GM12864 (cell line): ENCODE results near the gene CSF2.

Experiments used
- DNase-seq: peaks from one replicate; pipeline ENCODE4 v3.0.0-alpha.2; 2011; ENCODE audit warnings: low read depth
- H3K4me3 ChIP-seq: 2 replicates; pipeline ENCODE4 v1.5.1; 2011; ENCODE audit warnings: mild to moderate bottlenecking, low read depth, low read length, control low read depth
- TF ChIP-seq, protein P1 (sequence below): IDR thresholded peaks from 2 replicates; pipeline ENCODE4 v1.5.1; 2011; ENCODE audit warnings: low read depth, mild to moderate bottlenecking, moderate library complexity, low read length, control low read depth, inconsistent platforms; ENCODE audit errors: missing control alignments

Gene CSF2

DNA sequence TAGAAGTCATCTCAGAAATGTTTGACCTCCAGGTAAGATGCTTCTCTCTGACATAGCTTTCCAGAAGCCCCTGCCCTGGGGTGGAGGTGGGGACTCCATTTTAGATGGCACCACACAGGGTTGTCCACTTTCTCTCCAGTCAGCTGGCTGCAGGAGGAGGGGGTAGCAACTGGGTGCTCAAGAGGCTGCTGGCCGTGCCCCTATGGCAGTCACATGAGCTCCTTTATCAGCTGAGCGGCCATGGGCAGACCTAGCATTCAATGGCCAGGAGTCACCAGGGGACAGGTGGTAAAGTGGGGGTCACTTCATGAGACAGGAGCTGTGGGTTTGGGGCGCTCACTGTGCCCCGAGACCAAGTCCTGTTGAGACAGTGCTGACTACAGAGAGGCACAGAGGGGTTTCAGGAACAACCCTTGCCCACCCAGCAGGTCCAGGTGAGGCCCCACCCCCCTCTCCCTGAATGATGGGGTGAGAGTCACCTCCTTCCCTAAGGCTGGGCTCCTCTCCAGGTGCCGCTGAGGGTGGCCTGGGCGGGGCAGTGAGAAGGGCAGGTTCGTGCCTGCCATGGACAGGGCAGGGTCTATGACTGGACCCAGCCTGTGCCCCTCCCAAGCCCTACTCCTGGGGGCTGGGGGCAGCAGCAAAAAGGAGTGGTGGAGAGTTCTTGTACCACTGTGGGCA lies 642 bp downstream of the CSF2 start:
- TF ChIP-seq, protein P1, sequence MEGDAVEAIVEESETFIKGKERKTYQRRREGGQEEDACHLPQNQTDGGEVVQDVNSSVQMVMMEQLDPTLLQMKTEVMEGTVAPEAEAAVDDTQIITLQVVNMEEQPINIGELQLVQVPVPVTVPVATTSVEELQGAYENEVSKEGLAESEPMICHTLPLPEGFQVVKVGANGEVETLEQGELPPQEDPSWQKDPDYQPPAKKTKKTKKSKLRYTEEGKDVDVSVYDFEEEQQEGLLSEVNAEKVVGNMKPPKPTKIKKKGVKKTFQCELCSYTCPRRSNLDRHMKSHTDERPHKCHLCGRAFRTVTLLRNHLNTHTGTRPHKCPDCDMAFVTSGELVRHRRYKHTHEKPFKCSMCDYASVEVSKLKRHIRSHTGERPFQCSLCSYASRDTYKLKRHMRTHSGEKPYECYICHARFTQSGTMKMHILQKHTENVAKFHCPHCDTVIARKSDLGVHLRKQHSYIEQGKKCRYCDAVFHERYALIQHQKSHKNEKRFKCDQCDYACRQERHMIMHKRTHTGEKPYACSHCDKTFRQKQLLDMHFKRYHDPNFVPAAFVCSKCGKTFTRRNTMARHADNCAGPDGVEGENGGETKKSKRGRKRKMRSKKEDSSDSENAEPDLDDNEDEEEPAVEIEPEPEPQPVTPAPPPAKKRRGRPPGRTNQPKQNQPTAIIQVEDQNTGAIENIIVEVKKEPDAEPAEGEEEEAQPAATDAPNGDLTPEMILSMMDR, result no peak
- DNase-seq, result no peak
- no peak overlapping the region for H3K4me3 ChIP-seq

DNA sequence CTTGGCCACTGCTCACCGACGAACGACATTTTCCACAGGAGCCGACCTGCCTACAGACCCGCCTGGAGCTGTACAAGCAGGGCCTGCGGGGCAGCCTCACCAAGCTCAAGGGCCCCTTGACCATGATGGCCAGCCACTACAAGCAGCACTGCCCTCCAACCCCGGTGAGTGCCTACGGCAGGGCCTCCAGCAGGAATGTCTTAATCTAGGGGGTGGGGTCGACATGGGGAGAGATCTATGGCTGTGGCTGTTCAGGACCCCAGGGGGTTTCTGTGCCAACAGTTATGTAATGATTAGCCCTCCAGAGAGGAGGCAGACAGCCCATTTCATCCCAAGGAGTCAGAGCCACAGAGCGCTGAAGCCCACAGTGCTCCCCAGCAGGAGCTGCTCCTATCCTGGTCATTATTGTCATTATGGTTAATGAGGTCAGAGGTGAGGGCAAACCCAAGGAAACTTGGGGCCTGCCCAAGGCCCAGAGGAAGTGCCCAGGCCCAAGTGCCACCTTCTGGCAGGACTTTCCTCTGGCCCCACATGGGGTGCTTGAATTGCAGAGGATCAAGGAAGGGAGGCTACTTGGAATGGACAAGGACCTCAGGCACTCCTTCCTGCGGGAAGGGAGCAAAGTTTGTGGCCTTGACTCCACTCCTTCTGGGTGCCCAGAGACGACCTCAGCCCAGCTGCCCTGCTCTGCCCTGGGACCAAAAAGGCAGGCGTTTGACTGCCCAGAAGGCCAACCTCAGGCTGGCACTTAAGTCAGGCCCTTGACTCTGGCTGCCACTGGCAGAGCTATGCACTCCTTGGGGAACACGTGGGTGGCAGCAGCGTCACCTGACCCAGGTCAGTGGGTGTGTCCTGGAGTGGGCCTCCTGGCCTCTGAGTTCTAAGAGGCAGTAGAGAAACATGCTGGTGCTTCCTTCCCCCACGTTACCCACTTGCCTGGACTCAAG lies 1.5 kb downstream of the CSF2 start:
- no peak for DNase-seq
- TF ChIP-seq, protein P1, result no peak
- no peak overlapping the region for H3K4me3 ChIP-seq

DNA sequence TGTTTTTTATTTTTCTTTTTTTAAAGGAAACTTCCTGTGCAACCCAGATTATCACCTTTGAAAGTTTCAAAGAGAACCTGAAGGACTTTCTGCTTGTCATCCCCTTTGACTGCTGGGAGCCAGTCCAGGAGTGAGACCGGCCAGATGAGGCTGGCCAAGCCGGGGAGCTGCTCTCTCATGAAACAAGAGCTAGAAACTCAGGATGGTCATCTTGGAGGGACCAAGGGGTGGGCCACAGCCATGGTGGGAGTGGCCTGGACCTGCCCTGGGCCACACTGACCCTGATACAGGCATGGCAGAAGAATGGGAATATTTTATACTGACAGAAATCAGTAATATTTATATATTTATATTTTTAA lies 2.1 kb downstream of the CSF2 start:
- no peak overlapping the region for H3K4me3 ChIP-seq
- no peak for DNase-seq
- TF ChIP-seq, protein P1, result no peak

DNA sequence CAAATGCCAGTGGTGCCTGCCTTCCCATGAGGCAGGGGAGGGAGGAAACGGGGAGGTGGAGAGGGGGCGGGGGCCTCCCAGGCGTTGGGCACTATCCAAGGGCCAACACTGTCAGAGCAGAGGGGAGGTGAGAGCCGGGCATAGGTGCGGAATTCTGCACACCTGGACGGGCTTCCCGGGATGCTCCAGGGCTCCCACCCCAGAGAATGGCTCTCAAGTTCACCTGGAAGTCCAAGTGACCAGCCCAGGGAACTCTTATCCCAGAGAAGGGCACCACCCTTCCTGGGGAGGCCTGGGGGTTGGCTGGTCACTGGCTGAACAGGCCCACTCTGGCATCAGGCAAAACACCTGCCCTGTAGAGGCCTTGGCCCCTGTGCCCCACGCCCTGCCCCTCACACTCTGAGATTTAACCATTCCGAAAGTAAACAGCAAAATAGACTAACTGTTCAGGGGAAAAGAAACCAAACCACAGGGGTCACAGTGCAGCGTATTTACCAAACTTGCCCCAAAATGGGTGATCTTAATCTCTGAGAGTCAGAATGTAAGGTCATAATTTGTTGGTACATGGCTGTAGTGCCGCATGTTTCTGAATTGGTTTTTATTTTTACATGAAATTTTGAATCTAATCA lies 2.7 kb downstream of the CSF2 start:
- no peak for DNase-seq
- TF ChIP-seq, protein P1, result no peak
- H3K4me3 ChIP-seq, result no peak overlapping the region

DNA sequence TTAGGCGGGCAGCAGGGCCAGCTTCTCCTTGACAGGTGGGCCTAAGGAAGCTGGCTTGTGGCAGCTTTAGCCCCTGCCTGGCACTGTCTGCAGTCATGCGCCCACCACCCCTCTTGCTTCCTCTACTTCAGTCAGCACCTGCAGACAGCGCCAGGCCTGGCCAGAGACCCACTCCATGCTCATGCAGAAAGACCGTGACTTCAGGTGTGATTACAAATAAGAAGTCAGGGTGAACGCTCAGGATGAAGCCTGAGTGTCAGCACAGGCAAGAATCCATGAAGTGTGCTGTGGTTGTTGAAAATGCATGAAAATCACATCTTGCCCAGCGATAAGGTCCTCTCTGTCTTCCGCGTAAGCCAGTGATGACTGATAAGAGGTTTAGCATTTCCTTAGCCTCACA lies 3.4 kb downstream of the CSF2 start:
- TF ChIP-seq, protein P1, result no peak
- no peak for DNase-seq

DNA sequence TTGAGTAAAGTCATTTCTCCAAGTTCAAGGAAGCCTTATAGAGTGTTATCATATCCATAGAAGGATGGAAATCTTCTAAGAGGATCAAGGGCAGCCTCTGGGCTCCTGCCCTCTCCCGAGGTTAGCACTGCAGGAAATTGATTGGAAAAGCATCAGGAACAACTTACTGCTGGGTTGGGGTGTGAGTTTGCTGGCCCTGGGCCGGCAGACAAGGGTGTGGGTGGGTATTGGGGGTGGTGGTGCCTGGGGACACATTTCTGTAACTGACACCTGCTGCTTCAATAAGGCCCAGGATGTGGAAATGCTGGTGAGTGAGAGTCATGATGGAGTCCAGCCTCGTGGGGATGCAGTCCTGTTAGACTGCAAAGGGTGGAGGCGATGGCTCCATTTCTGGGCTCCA lies 5.5 kb downstream of the CSF2 start:
- no peak overlapping the region for H3K4me3 ChIP-seq
- no peak for DNase-seq
- TF ChIP-seq, protein P1, result no peak

More for the DNA sequence above, 3.4 kb downstream of the CSF2 start:
- no peak overlapping the region for H3K4me3 ChIP-seq
